Natural killer cell (primary cell): ENCODE results near the gene PAOX. TPM values are rescaled to one million over a fixed set of nuclear protein-coding genes. Genes with fewer than 3 reads are reported as not detected.

ENCODE experiments used
- ATAC-seq, 3 donors: fragments of 150-1000 bp in 2 of 3; fragments of 200-7000 bp in 1 of 3; cut with Tn5 transposase; 1 replicate in 1 of 3; 2 replicates in 2 of 3; pipeline ENCODE4 v1.10.0; 2021; ENCODE audit warnings: mild to moderate bottlenecking in 2 of 3, moderate library complexity in 2 of 3
- DNase-seq, 2 donors: peaks; one replicate each; pipeline versions ENCODE4 v3.0.0 to v3.0.0-alpha.2; 2013 to 2021; ENCODE audit warnings: mixed read lengths in 1 of 2
- H3K27ac ChIP-seq: one replicate; pipeline ENCODE4 v1.5.1; 2013; ENCODE audit warnings: mild to moderate bottlenecking, low read length
- H3K27me3 ChIP-seq: one replicate; pipeline ENCODE4 v1.6.1; 2013; ENCODE audit warnings: low read length; ENCODE audit not compliant: control insufficient read depth, insufficient read depth
- H3K36me3 ChIP-seq: one replicate; pipeline ENCODE4 v1.6.1; 2013; ENCODE audit warnings: low read length; ENCODE audit not compliant: control insufficient read depth, insufficient read depth
- H3K4me1 ChIP-seq: one replicate; pipeline ENCODE4 v1.6.1; 2013; ENCODE audit warnings: low read length; ENCODE audit not compliant: control insufficient read depth, insufficient read depth
- H3K4me3 ChIP-seq: one replicate; pipeline ENCODE4 v1.5.1; 2013; ENCODE audit warnings: low read length
- H3K9me3 ChIP-seq: one replicate; pipeline ENCODE4 v1.6.1; 2013; ENCODE audit warnings: low read length; ENCODE audit not compliant: control insufficient read depth, insufficient read depth
- H3K27ac Mint-ChIP-seq, 2 donors: one replicate each; pipeline ENCODE4 v1.8.0; 2022; ENCODE audit warnings: mild to moderate bottlenecking in 2 of 2, mixed read lengths in 2 of 2, moderate library complexity in 1 of 2
- H3K27me3 Mint-ChIP-seq, 2 donors: one replicate each; pipeline ENCODE4 v1.8.0; 2022; ENCODE audit warnings: low read depth in 2 of 2, mixed read lengths in 2 of 2
- H3K36me3 Mint-ChIP-seq: one replicate; pipeline ENCODE4 v1.8.0; 2022; ENCODE audit warnings: mixed read lengths
- H3K4me1 Mint-ChIP-seq, 2 donors: one replicate each; pipeline ENCODE4 v1.8.0; 2022; ENCODE audit warnings: mixed read lengths in 2 of 2
- H3K4me3 Mint-ChIP-seq: one replicate; pipeline ENCODE4 v1.8.0; 2022; ENCODE audit warnings: mild to moderate bottlenecking, moderate library complexity, mixed read lengths
- H3K9me3 Mint-ChIP-seq, 2 donors: one replicate each; pipeline ENCODE4 v1.8.0; 2022; ENCODE audit warnings: mixed read lengths in 2 of 2
- CTCF ChIP-seq: fragments of 200-600 bp; IDR thresholded peaks from one replicate; pipeline ENCODE4 v1.8.0; 2022; ENCODE audit warnings: antibody characterized with exemption
- WGBS: methylation state at CpG from one replicate; pipeline ENCODE4 v1.1.7; 2013; ENCODE audit warnings: missing lambda C conversion rate; ENCODE audit not compliant: insufficient coverage; 5-methylcytosine and 5-hydroxymethylcytosine counted together
- intact Hi-C: fragments of 100-400 bp; cut with micrococcal nuclease; formaldehyde crosslinking; loops from one replicate; pipeline ENCODE4 v1.14.2; 2022
- total RNA-seq, 4 donors: library from RNA; stranded (reverse); fragments of 120-200 nt in 1 of 4; gene quantifications; one replicate each; pipeline versions ENCODE4 v1.2.3 to v1.2.4, GENCODE V29; 2013 to 2022

Gene PAOX
- total RNA-seq, 3 donors from 2014 or later (not counting 1 experiment from before 2014, with no cell fraction given): 4.2 to 5.8 (median 5.5) TPM

GRCh38 chr10:133354672-133355240, 24.3 kb upstream of the PAOX start:
- no peak overlapping the region for H3K27ac Mint-ChIP-seq
- WGBS: 96% methylated on average over 14 of the region's 14 CpGs
- H3K36me3 ChIP-seq: no peaks in the 10 kb centered on the region
- intact Hi-C loops: no loop called here
- peaks cover 10% of the 10 kb centered on the region for H3K4me1 ChIP-seq
- no peaks in the 10 kb centered on the region for H3K27me3 Mint-ChIP-seq
- no peak overlapping the region for H3K4me3 Mint-ChIP-seq
- TF ChIP-seq CTCF: no peak
- no peaks in the 10 kb centered on the region for H3K9me3 ChIP-seq
- no peaks in the 10 kb centered on the region for H3K4me1 Mint-ChIP-seq
- no peaks in the 10 kb centered on the region for H3K27me3 ChIP-seq
- H3K27ac ChIP-seq: no peak overlapping the region
- H3K4me3 ChIP-seq: no peak overlapping the region
- no peak for ATAC-seq
- no peaks in the 10 kb centered on the region for H3K9me3 Mint-ChIP-seq
- DNase-seq: no peak
- H3K36me3 Mint-ChIP-seq: no peaks in the 10 kb centered on the region

- intact Hi-C loops: no loop called here
- WGBS: 96% methylated on average over 6 of the region's 6 CpGs
- no peak for TF ChIP-seq CTCF
Observed at GRCh38 chr10:133355266-133355665, 23.8 kb upstream of the PAOX start.

GRCh38 chr10:133355991-133356390, 23.1 kb upstream of the PAOX start:
- H3K27me3 Mint-ChIP-seq: no peaks in the 10 kb centered on the region
- H3K36me3 Mint-ChIP-seq: no peaks in the 10 kb centered on the region
- no peak overlapping the region for H3K4me3 ChIP-seq
- 98% methylated on average over 3 of the region's 3 CpGs for WGBS
- no peaks in the 10 kb centered on the region for H3K36me3 ChIP-seq
- H3K27ac ChIP-seq: no peak overlapping the region
- peaks cover 10% of the 10 kb centered on the region for H3K4me1 ChIP-seq
- peak overlapping the region; percentile 61 for H3K4me3 Mint-ChIP-seq
- no peaks in the 10 kb centered on the region for H3K4me1 Mint-ChIP-seq
- DNase-seq (peak in 1 of 2 donors; percentile 7), ATAC-seq (no peak)
- TF ChIP-seq CTCF: no peak
- H3K9me3 Mint-ChIP-seq: no peaks in the 10 kb centered on the region
- intact Hi-C loops: no loop called here
- no peaks in the 10 kb centered on the region for H3K9me3 ChIP-seq
- H3K27me3 ChIP-seq: no peaks in the 10 kb centered on the region
- H3K27ac Mint-ChIP-seq: no peak overlapping the region

More at GRCh38 chr10:133355266-133355665, 23.8 kb upstream of the PAOX start:
- Mint-ChIP-seq H3K4me3 (no peak overlapping the region), H3K27ac (no peak overlapping the region), H3K36me3 (no peaks in the 10 kb centered on the region), H3K9me3 (no peaks in the 10 kb centered on the region), H3K27me3 (no peaks in the 10 kb centered on the region), H3K4me1 (no peaks in the 10 kb centered on the region)
- Histone ChIP-seq H3K4me1 (peaks cover 10% of the 10 kb centered on the region), H3K27ac (no peak overlapping the region), H3K27me3 (no peaks in the 10 kb centered on the region), H3K36me3 (no peaks in the 10 kb centered on the region), H3K9me3 (no peaks in the 10 kb centered on the region), H3K4me3 (no peak overlapping the region)
- DNase-seq: no peak
- ATAC-seq: no peak
